Endothelial cell of umbilical vein (primary cell): ENCODE measurements around the gene CTSE. TPM values are rescaled to one million over a fixed set of nuclear protein-coding genes. Genes with fewer than 3 reads are reported as not detected.

Experiments used
- BruUV-seq: library from RNA; stranded (reverse); fragments of 400-500 nt; replicated peaks from 2 replicates; lab custom pipeline; 2021; lab: Mats Ljungman, UMichigan
- CTCF ChIA-PET: fragments of 300-600, 350-600 bp; sonication (Branson Sonifier 250); formaldehyde crosslinking; loops from one replicate; lab custom pipeline; 2021; ENCODE audit warnings: antibody characterized with exemption, inconsistent platforms; lab: Charles Lee
- POLR2A ChIA-PET: fragments of 300-600, 350-600 bp; sonication (Branson Sonifier 250); formaldehyde crosslinking; loops from one replicate; lab custom pipeline; 2021; ENCODE audit warnings: antibody characterized with exemption, inconsistent platforms; lab: Charles Lee
- DNase-seq: peaks from one replicate; pipeline ENCODE4 v3.0.0-alpha.2; 2011; ENCODE audit warnings: low read depth, low spot score
- FAIRE-seq: peaks from 2 replicates; lab custom pipeline; 2011; peaks lifted over from hg19 to GRCh38; lab: Jason Lieb, UNC
- H2AFZ ChIP-seq: 2 replicates; pipeline ENCODE4 v1.6.0; 2012; ENCODE audit warnings: low read depth, low read length, control low read depth, inconsistent platforms
- H3K27ac ChIP-seq: 2 replicates; pipeline ENCODE4 v1.5.1; 2011; ENCODE audit warnings: low read depth, mild to moderate bottlenecking, control low read depth, low read length, moderate library complexity; ENCODE audit not compliant: insufficient read depth
- H3K27me3 ChIP-seq, 2 experiments: 2 replicates each; pipeline versions ENCODE4 v1.6.0 to v1.6.1; 2011; ENCODE audit warnings: low read length in 2 of 2, mixed read lengths in 1 of 2; ENCODE audit not compliant: control insufficient read depth in 2 of 2, insufficient read depth in 2 of 2
- H3K36me3 ChIP-seq, 2 experiments: 2 replicates in 1 of 2; 3 replicates in 1 of 2; pipeline ENCODE4 v1.5.1; 2011; ENCODE audit warnings: low read length in 2 of 2, mild to moderate bottlenecking in 1 of 2, moderate library complexity in 1 of 2; ENCODE audit not compliant: control insufficient read depth in 2 of 2, insufficient read depth in 2 of 2; ENCODE audit errors: extremely low read depth in 1 of 2
- H3K4me1 ChIP-seq: 3 replicates; pipeline ENCODE4 v1.5.1; 2011; ENCODE audit warnings: mild to moderate bottlenecking, low read length; ENCODE audit not compliant: control insufficient read depth, insufficient read depth; ENCODE audit errors: extremely low read depth
- H3K4me2 ChIP-seq: 2 replicates; pipeline ENCODE4 v1.6.1; 2011; ENCODE audit warnings: low read length, control low read depth, mixed read lengths; ENCODE audit not compliant: insufficient read depth
- H3K4me3 ChIP-seq, 3 experiments: fragments of 200-600 bp in 1 of 3; sonication (generic), shearing (Covaris generic) in 1 of 3; replicated peaks in 1 of 3; 2 replicates each; pipeline ENCODE4 v1.5.1; 2011 to 2016; ENCODE audit warnings: control low read depth in 3 of 3, low read length in 3 of 3, mild to moderate bottlenecking in 2 of 3, inconsistent platforms in 1 of 3, low read depth in 1 of 3, moderate library complexity in 1 of 3; ENCODE audit not compliant: insufficient read depth in 1 of 3
- H3K79me2 ChIP-seq: 2 replicates; pipeline ENCODE4 v1.6.0; 2012; ENCODE audit warnings: low read length, inconsistent platforms; ENCODE audit not compliant: control insufficient read depth, insufficient read depth
- H3K9ac ChIP-seq: replicated peaks from 2 replicates; pipeline ENCODE3; 2011; ENCODE audit warnings: low read length, control low read depth; ENCODE audit not compliant: insufficient read depth; ENCODE audit errors: extremely low read depth
- H3K9me1 ChIP-seq: replicated peaks from 3 replicates; pipeline ENCODE4 v1.6.0; 2011; ENCODE audit warnings: mild to moderate bottlenecking, low read length; ENCODE audit not compliant: control insufficient read depth, insufficient read depth; ENCODE audit errors: extremely low read depth
- H3K9me3 ChIP-seq: replicated peaks from 2 replicates; pipeline ENCODE4 v1.5.1; 2012; ENCODE audit warnings: low read length, inconsistent platforms; ENCODE audit not compliant: control insufficient read depth, insufficient read depth
- H4K20me1 ChIP-seq: replicated peaks from 2 replicates; pipeline ENCODE3; 2011; ENCODE audit warnings: mild to moderate bottlenecking, low read length; ENCODE audit not compliant: control insufficient read depth, insufficient read depth; ENCODE audit errors: extremely low read depth
- CTCF ChIP-seq, 2 donors: IDR thresholded peaks; 1 replicate in 1 of 2; 2 replicates in 1 of 2; pipeline ENCODE4 v1.5.1; 2011; ENCODE audit warnings: low read length in 2 of 2, mild to moderate bottlenecking in 2 of 2, moderate library complexity in 2 of 2, control low read depth in 1 of 2, inconsistent platforms in 1 of 2, low read depth in 1 of 2; ENCODE audit not compliant: insufficient read depth in 1 of 2; ENCODE audit errors: extremely low read depth in 1 of 2
- EZH2 ChIP-seq: IDR thresholded peaks from 2 replicates; pipeline ENCODE4 v1.6.1; 2012; ENCODE audit warnings: borderline replicate concordance, low read depth, mild to moderate bottlenecking, moderate library complexity, low read length, inconsistent platforms; ENCODE audit not compliant: severe bottlenecking
- FOS ChIP-seq: IDR thresholded peaks from 2 replicates; pipeline ENCODE4 v1.6.1; 2011; ENCODE audit warnings: mild to moderate bottlenecking, low read length, moderate library complexity, borderline replicate concordance; ENCODE audit not compliant: insufficient read depth
- GATA2 ChIP-seq: IDR thresholded peaks from 2 replicates; pipeline ENCODE4 v1.7.0; 2011; ENCODE audit warnings: low read depth, mild to moderate bottlenecking, moderate library complexity, mixed read lengths, low read length; ENCODE audit not compliant: insufficient read length, insufficient read depth
- JUN ChIP-seq: IDR thresholded peaks from 2 replicates; pipeline ENCODE4 v1.6.1; 2011; ENCODE audit warnings: borderline replicate concordance, low read depth; ENCODE audit not compliant: insufficient read length, insufficient read depth
- MYC ChIP-seq: IDR thresholded peaks from one replicate; pipeline ENCODE4 v1.6.1; 2011; ENCODE audit warnings: mild to moderate bottlenecking, low read depth, low read length
- POLR2A ChIP-seq: IDR thresholded peaks from 2 replicates; pipeline ENCODE4 v1.6.1; 2012; ENCODE audit warnings: low read depth, mild to moderate bottlenecking, control low read depth, low read length
- POLR2AphosphoS5 ChIP-seq: IDR thresholded peaks from 2 replicates; pipeline ENCODE4 v1.6.1; 2012; ENCODE audit warnings: low read depth, mild to moderate bottlenecking, control low read depth, low read length, moderate library complexity; ENCODE audit not compliant: insufficient read depth
- dilution Hi-C: fragments of 300-500 bp; cut with MboI; formaldehyde crosslinking; loops from one replicate; pipeline ENCODE4 v1.15.0; 2019; ENCODE audit warnings: low sequenced_read_pairs; ENCODE audit not compliant: extremely low pct_ligation_motif_present
- intact Hi-C: fragments of 100-400 bp; cut with micrococcal nuclease; formaldehyde crosslinking; loops from one replicate; pipeline ENCODE4 v1.10.0; 2022
- polyA plus RNA-seq, 4 experiments: library from polyadenylated mRNA; depleted of rRNA in 3 of 4; stranded (reverse) in 3 of 4; unstranded in 1 of 4; fragments of >200 nt; gene quantifications; 2 replicates each; pipeline versions ENCODE4 v1.2.1 to v1.2.3, GENCODE V29; 2011 to 2012; ENCODE audit warnings: missing spikeins in 1 of 4
- total RNA-seq: library from RNA; stranded (reverse); gene quantifications from 2 replicates; pipeline ENCODE4 v1.2.3, GENCODE V29; 2021
- TF ChIP-seq, protein P1 (sequence below): IDR thresholded peaks from 2 replicates; pipeline ENCODE4 v1.6.1; 2011; ENCODE audit not compliant: insufficient read depth, insufficient read length

CTSE gene
- total and polyA plus RNA-seq, 2 donors (not counting 3 experiments of a cell fraction or from before 2014, with no cell fraction given): 0.17 TPM; not detected in 1

DNA sequence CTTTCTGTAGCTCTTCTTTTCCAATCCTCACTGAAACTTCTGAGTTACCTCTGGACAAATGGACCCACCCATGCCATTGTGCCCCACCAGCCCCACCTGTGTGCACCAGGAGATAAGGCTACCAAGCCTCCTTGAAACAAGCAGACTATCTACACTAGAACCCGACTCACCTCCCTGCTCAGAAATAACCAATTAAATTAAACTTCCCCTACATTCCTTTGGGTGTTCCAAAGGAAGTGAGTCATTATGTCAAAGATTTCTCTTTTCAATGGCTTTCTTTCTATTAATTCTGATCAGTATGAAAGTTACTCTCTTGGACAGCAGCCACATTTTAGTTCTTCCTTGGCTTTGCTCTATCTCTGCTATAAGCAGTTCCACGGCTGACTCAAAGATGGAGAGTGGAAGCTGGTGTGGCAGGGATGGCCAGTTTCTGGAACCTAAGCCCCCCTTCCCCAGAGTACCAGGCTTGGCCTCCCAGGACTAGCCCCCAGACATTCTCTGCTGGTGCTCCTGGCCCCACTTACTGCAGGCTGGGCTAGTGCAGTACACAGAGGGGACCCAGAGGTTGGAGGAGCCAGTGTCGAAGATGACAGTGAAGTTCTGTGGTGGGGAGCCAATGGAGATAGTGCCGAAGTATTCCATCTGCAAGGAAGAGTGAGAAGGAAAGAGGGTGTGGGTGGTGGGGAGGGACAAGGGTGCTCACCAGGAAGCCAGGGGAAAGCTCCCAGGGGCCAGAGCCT is 1.9 kb downstream of the CTSE start:
- H3K79me2 ChIP-seq: no peaks in the 10 kb centered on the region
- no peak overlapping the region for H3K9ac ChIP-seq
- H3K4me3 ChIP-seq: no peak overlapping the region
- intact Hi-C loops: no loop called here
- DNase-seq (peak; percentile 44), FAIRE-seq (peak; percentile 81)
- H3K4me2 ChIP-seq: peak overlapping the region; percentile 5
- BruUV-seq: no TSS peak
- peak overlapping the region; percentile 23 for H2AFZ ChIP-seq
- no peaks in the 10 kb centered on the region for H3K27me3 ChIP-seq
- no peaks in the 10 kb centered on the region for H4K20me1 ChIP-seq
- TF ChIP-seq EZH2: no peak
- no peak for TF ChIP-seq GATA2
- TF ChIP-seq FOS: peak; percentile 63
- TF ChIP-seq JUN: peak; percentile 58
- no peak for TF ChIP-seq POLR2AphosphoS5
- TF ChIP-seq MYC: no peak
- no peak for TF ChIP-seq POLR2A
- no peak for TF ChIP-seq CTCF (IDR thresholded peaks at IDR 0.05; ENCODE audit: extremely low read depth in 1 of 2, insufficient read depth in 1 of 2, low read depth in 1 of 2, low read length in 2 of 2)
- TF ChIP-seq, protein P1, sequence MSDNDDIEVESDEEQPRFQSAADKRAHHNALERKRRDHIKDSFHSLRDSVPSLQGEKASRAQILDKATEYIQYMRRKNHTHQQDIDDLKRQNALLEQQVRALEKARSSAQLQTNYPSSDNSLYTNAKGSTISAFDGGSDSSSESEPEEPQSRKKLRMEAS: no peak
- POLR2A ChIA-PET: no interaction called here
- no peaks in the 10 kb centered on the region for H3K9me3 ChIP-seq
- H3K9me1 ChIP-seq: no peaks in the 10 kb centered on the region
- dilution Hi-C loops: no loop called here
- peak overlapping the region; percentile 38 for H3K27ac ChIP-seq
- H3K36me3 ChIP-seq: no peaks in the 10 kb centered on the region
- H3K4me1 ChIP-seq: peaks cover 13% of the 10 kb centered on the region
- CTCF ChIA-PET: interaction anchor here (0.6 to 3.0 kb wide), 6 partner anchors 10 to 85 kb away, joined by 3 to 16 read pairs (median 4); no protein-coding TSS in a partner anchor
